Right kidney (tissue), 1 donor: ENCODE data around the gene FRZB.

Source experiments
- DNase-seq: peaks from one replicate; pipeline ENCODE4 v3.0.0-alpha.2; 2016

The FRZB gene

DNA sequence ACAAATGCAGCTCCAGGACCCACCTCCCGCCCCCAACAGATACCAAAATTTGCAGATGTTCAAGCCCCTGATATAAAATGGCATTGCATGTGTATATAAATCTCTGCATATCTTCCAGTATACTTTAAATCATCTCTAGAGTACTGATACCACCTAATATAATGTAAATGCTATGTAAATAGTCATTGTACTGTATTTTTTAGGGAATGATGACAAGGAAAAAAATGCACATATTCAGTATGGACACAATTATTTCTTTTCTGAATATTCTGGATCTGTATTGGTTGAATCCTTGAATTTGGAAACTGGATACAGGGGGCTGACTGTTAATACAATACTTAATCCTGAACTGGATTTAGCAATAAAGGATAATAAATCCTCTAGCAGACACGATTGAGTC, 67.7 kb downstream of the FRZB start:
- no peak for DNase-seq

DNA sequence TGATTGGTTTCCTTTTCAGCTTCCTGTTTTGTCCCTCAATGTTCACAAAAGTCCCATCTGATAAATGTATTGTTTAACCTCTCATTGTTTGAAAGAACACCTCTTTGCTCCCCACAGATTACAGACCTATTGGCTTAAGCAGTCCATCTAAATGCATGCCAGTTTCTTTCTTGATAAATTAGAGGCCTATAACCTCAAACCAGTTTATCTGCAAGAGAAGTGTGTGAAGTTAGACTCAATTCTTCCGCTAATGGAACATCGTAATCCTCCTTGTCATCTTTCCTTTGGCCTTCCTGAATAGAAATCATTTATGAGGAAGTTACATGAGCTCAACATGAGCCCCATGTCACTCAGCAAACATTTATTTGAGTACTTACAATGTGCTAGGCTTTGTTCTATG, 74.0 kb downstream of the FRZB start:
- no peak for DNase-seq

DNA sequence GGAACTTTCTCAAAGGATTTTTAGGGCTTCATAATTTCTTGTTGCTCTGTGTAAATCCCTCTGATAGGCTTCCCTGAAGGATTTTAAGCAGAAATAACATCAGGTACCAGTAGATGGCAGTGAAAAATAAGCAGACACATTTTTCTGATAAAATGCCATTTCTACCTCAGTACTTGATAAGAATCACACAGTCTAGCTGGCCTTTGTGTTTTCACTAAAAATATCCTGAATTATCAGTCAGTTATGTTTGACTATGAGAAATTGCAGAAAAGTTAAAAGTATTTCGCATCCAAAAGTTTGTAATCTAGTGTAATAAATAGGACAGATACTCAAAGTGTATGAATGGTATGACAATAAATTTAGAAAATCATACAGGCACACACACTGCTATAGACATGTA, 81.7 kb downstream of the FRZB start:
- no peak for DNase-seq

DNA sequence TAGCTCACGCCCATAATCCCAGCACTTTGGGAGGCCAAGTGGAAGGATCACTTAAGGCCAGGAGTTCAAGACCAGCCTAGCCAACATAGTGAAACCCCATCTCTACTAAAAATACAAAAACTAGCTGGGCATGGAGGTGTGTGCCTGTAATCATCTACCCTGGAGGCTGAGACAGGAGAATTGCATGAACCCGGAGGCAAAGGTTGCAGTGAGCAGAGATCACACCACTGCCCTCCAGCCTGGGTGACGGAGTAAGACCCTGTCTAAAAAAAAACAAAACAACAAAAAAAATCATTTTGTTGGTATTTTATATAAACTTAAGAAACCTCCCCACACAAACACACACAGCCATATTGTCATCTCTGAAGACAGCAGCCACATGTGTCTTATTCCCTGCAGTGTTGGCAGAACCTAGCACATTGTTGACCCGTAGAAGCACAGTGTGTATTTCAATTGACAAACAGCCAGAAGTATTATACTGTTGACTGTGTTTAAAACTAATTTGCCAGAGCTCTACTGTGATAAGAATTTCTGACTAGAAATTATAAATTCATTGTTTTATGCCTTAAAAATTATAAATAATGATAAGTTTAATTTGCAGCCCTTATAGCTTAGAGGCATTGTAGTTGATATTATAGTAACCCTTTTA, 82.3 kb downstream of the FRZB start:
- no peak for DNase-seq
